Activated CD8-positive, alpha-beta memory T cell treated with anti-CD3 and anti-CD28 coated beads for 4 hours (primary cell): Measurements from ENCODE around the gene MS4A6E.
"Not testable (repeated sequence)": the region's sequence is repeated elsewhere in the genome, so short reads cannot be mapped to it uniquely, and the experiment has no call there.

Source experiments
- DNase-seq, 2 donors: peaks; one replicate each; pipeline ENCODE4 v3.0.0-alpha.2; 2020; ENCODE audit warnings: low read depth in 2 of 2

Gene MS4A6E, protein sequence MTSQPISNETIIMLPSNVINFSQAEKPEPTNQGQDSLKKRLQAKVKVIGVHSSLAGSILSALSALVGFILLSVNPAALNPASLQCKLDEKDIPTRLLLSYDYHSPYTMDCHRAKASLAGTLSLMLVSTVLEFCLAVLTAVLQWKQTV

DNA sequence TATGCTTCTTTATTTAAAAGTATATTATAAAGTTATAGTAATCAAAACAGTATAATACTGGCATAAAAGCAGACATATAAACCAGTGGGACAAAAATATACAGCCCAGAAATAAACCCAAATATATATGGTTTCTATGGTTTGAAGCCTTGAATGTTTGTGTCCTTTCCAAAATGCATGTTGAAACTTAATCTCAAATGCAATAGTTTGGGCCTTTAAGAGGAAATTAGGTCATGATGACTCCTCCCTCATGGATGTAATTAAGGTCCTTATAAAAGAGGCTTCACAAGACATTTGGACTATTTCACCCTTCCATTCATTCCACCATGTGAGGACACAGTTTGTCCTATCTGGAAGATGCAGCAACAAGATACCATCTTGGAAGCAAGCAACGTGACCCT lies at the start of gene MS4A6E:
MS4A6E (plus strand) TSS at position 301 of the 400 bp plus-strand sequence. CDS start 7,641 bp downstream, outside the sequence.
- no peak for DNase-seq

DNA sequence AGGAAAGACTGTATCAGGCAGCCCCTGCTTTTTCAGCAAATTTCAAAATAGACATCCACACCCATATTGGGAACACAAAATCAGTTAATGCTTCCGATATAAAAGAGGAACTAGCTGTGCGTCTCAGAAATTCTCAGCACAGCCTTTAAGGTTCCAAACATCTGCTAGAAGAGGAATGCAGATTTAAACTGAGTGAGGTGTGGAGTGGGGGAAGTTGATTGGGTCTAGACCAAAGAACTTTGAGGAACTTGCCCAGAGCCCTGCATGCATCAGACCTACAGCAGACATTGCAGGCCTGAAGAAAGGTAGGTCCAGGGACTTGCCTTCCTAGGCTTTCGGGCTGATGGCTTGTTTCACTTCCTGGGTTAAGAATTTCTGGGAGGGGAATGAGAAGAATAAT lies 46.6 kb upstream of the MS4A6E start, which contains the start of gene MS4A4A:
MS4A4A (plus strand) TSS at position 255 of the 400 bp plus-strand sequence; CDS start at position 265, 10 bp downstream.
- DNase-seq: no peak

DNA sequence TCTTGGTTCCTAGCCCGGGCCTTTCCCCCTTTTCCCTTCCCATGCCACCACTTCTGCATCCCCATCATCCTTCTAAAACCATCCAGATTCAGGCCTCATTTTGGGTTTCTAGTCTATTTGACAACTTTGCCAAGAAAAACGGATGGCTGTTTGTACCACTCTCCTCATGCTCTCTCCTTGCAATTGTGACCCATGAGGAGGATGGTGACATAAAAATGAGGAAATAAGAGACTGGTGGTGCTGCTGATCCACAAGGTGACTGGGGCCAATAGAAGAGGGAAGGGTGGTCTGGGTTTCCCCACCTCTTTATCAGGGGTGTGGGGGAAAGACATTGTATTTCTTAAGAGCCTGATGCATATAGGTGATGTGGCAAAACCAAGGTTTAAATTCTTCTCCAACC lies 45.6 kb upstream of the MS4A6E start:
- DNase-seq: no peak

DNA sequence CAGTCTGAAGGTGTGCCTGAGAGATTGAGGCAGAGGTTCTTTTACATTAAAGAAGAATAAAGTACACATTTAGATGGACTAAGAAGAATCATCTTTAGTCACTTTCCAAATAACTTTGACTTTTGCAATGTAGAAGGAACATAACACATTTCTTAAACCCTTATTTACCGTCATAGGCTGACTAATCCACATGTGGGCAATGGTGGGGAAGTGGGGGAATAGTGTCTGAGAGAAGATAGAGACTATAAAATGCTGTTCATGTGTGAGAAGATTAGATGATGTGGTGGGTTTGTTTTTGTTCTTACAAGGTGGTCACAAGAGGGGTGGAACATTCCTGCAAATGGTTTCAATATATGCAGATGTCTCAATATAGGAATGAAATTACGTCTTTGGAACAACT lies 44.8 kb upstream of the MS4A6E start:
- DNase-seq: no peak

DNA sequence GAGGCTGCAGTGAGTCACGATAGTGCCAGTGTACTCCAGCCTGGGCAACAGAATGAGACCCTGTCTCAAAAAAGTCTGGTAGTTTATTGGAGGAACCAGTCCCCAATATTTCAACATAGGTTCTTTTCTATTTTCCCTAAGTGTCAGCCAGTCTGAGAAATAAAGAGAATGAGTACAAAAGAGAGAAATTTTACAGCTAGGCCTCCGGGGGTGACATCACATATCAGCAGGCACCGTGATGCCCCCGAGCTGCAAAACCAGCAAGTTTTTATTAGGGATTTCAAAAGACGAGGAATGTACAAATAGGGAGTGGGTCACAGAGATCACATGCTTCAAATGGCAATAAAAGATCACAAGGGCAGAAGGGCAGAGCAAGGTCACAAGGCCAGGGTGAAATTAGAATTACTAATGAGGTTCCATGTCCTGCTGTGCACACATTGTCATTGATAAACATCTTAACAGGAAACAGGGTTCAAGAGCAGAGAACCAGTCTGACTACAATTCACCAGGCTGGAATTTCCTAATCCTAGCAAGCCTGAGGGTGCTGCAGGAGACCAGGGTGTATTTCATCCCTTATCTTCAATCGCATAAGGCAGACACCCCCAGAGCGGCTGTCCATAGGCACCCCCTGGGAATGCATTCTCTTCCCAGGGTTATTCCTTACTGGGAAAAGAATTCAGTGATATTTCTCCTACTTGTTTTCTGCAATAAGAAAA lies 41.5 kb upstream of the MS4A6E start:
- DNase-seq: not testable (repeated sequence)

DNA sequence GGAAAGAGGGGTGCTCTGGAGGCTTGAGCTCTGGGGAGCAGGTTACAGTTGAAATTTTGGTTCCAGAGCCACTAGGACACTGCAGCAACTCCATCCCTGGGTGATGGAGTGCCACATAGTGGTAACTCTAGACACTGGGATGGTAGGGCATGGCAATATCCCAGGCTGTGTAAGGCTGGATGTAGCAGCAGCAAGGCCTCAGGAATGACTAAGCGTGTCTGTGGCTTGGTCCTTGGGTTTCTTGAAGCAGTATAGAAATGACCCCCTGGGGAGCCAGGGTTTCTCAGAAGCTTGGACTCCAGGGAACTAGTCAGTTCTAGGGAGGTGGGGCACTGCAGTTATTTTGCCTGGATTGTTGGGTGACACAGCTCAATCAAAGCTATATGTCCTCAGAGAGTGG lies 38.5 kb upstream of the MS4A6E start:
- no peak for DNase-seq

DNA sequence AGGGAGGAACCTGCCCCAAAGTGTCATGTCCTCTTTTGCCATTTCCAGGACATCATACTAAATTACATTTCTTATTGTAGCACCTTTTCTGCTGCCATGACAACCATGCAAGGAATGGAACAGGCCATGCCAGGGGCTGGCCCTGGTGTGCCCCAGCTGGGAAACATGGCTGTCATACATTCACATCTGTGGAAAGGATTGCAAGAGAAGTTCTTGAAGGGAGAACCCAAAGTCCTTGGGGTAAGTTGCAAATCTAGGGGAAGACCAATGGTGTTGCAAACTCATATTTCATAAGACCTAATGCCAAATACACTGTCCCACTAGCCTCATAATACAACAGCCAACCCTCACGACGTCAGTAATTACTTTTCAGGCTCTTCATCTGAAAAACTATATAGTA lies 34.9 kb upstream of the MS4A6E start:
- no peak for DNase-seq

DNA sequence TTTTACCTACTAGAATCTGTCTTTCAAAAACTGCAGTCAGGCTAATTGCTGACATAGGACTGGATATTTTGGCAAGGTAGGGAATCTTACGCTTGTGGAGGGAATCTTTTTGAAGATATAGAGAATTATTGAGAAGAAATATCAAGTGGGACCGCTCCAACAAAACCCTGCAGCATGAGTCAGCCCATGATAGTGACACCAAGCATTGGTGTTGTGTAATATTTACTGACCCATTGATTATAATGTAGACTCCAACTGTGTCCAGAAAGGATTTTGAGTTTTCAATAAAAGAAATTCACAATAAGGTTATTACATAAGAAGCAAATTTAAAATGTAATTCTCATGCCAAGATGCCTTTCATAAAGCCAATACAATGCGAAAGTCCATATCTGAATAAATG lies 25.9 kb upstream of the MS4A6E start:
- no peak for DNase-seq

DNA sequence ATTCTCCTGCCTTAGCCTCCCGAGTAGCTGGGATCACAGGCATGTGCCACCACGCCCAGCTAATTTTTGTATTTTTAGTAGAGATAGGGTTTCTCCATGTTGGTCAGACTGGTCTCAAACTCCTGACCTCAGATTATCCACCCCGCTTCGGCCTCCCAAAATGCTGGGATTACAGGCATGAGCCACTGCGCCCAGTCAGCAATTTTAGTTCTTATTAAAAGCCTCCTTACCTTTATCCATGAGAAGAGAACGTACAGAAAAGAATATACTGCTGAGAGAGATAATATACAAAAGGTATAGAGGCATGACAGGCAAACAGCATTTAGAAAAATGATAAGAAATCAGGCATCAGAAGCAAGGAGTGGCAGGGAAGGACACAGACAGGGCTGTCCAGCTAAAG lies 25.2 kb upstream of the MS4A6E start:
- DNase-seq: not testable (repeated sequence)

DNA sequence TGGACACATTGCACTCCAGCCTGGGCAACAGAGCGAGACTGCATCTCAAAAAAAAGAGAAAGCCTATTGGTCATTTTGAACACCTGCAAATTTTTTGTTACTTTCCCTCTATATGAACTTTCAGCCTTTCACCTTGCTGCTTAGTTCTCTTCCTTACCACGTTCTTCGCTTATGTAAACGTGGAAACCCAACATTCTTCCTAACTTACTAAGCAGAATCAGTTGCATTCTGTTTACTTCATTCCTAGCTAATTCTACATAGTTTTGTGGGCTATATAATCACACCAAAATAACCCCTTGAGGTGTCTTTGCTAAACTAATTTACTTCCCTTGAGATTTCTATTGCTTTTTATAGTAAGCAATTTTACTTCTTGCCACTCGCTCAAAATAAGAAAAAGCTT lies 23.4 kb upstream of the MS4A6E start:
- DNase-seq: no peak

DNA sequence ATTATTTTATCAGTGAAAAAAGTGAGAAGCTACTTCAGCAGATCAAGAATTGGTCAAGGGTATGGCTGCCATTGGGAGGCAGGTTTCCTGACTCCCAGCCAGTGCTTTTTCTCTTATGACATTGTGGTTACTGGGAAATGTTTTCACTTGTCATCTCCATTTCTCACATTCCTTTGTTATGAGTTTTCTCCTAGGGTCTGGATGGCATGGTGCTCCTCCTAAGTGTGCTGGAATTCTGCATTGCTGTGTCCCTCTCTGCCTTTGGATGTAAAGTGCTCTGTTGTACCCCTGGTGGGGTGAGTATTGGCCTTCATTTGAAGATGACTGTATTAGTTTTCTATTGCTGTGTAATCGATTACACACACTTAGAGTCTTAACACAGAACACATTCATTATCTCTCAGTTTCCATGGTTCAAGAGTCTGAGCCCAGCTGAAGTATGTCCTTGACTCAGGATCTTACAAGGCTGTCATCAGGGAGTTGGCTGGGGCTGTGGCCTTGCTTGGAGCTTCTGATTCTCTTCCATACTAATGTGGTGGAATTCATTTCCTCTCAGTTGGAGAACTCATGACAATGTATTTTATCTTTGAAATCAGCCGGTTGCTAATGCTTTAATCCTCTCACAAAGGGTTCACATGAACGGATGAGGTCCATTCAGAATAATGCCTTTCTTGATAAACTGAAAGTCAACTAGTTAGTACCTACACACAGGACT lies 21.0 kb upstream of the MS4A6E start:
- no peak for DNase-seq

DNA sequence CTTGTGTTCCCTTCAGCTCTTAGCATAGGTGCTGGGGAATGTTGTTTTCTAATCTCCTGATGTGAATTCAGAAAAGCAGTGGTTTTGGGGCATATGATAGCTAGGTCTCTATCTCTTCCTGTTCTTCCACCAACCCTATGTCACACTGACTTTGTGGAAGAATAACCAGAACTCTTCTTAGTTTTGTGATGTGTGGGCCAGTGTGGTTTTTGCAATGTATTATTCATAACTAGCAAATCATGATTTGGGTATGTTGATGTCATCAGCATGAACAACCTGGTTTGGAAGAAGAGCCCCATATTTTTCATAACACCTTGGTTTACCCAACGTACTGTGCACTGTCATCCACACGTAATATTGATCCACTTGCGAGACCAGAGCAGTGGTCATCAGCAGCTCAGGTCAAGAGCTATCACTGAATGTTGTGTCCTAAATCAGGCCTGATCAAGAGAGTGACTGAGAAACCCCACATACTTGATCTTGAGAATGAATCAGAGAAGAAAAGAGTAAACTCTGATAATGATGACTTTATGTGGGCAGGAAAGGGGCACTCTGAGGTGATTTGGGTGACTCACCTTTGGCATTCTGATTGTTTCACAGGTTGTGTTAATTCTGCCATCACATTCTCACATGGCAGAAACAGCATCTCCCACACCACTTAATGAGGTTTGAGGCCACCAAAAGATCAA lies 19.4 kb upstream of the MS4A6E start:
- no peak for DNase-seq

DNA sequence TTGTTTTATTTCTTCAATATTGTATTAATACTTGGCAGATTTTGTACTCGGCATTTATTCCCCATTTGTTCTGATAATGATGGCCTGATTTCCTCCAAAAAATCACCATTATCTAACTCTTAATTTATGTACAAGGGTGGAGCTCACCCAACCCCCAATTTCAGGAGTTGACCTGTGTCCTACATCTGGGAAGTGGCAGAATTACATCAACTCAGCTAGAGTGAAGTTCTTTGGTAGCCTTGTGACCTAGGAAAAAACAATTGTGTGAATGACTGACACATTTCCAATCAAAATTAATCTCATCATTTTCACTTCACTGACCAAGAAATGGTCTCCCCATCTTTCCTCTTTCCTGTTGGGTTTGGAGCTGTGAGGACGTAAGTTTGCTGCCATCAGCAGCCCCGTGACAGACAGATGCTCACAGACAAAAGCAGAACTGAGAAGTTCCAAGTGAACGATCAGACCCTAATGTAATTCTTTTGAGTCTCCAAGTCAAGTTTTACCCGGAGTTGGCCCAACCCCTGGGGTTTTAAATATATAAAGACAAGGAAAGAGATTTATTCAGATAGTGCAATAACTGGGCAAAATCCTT lies 16.6 kb upstream of the MS4A6E start:
- no peak for DNase-seq

DNA sequence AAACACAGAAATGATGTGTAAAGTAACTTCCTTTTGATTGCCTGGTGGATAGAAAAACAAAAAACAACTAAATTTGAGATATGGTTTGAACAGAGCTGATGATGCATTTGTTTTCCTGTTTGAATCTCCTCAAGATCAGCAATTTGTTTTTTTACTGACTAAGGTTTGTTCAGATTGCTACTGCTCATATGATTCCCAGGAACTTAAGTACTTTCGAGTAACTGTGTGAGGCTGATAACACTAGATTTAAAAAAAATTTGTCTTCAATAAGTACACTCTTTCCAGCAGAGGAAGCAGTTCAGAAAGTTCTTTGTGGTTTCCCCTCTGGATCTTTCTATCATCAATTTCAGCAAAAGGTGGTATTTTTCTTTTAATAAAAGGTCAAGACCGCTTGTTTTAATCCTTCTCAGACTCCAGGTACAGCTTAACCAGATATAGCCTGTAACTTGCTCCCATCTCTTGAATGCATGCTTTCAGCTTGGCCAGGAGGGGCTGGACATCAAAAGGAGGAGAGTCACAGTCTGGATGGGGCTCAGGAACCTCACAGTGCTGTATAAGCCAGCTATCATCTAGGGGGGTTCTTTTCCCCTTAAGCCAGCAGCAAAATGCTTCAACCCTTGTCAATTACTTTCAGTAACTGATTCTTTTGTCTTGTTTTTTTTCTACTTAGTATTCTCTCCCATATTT lies 12.3 kb upstream of the MS4A6E start:
- no peak for DNase-seq

DNA sequence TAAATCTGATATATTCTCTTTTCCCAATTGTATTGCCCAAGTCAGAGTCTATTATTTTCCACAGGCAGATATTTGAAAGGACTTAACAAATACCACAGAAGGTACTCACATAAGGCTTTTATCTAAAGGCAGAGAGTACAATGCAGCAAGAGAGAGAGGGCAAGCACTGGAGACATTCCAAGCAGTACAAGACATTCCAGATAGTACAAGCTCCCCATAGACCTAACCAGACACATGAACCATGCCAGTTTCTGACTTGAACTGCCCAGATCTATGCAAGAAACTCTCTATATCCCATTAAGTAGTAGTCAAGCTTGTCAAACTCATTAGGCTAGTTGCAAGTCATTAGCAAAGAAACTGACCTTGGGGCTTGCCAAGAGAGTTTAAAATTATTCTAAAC lies 11.2 kb upstream of the MS4A6E start:
- no peak for DNase-seq

DNA sequence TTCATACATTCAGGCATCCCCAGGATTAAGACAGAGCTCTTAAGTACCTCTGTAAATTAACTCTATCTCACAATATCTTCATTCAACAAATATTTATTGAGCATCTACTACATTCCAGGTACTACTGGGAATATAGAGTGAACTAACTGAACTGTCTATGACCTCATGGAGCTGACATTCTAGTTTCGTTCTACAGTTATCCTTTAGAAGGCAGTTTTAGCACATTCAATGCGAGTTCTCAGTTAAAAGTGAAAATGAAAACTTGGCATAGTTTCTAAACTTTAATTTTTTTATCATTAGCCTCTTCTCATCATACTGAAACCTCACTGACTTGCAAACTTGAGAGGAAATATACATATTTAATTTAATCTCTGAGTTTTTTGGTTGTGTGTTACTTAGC lies 10.7 kb upstream of the MS4A6E start:
- DNase-seq: no peak

DNA sequence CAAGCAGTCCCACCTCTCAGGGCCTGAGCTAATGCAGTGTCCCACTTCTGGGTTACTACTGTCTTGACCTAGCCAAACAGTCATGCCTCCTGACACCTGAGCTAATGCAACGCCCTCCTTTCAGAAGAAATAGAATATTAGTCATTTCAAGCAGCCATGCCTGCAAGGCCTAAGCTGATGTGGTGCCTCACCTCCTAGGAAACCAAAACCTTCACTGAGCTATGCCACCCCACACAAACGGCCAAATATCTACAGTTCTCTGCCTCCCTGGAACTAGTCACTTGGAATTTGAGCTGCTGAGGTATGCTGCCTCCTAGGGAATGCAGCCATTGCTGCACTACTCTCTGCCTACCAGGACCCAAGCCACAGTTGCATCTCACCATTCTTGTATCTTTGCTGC lies 8.3 kb upstream of the MS4A6E start:
- no peak for DNase-seq

DNA sequence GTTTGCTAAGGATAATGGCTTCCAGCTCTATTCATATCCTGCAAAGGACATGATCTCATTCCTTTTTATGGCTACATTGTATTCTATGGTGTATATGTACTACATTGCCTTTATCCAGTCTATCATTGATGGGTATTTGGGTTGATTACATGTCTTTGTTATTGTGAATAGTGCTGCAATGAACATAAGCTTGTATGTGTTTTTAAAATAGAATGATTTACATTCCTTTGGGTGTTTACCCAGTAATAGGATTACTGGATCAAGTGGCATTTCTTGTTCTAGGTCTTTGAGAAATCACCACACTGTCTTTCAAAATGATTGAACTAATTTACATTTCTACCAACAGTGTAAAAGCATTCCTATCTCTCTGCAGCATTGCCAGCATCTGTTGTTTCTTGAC lies 6.0 kb upstream of the MS4A6E start:
- DNase-seq: no peak

DNA sequence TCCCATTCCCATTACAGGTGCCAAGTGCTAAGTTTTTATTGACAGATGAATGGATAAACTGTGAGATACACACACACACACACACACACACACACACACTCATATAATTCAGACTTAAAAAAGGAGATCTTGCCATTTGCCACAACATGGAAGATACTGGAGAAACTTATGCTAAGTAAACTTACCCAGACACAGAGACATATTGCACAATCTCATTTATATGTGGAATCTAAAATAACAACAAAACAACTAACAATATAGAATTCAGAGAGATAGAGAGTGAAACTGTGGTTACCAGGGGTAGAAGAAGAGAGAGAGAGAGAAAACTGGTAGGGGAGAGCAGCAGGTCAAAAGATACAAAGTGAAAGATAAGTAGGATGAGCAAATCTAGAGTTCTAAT lies 1.4 kb downstream of the MS4A6E start:
- no peak for DNase-seq

DNA sequence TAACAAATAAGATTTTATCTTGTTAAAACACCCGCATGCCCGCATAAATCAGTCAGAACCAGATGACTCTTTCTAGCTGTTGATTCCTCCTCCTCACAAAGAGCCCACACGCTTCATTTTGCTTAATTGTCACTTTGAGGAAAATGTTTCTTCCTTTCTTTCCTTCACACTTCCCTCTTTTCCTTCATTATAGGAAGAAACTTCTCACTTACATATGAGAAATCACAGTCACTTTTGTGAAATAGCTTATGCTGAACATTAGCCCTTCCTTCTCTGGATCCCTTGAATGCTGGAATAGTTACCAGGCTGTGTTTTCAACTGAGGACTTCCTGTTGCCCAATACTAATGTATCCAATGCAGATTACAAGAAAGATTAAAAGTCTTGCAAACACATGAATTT lies 5.8 kb downstream of the MS4A6E start:
- DNase-seq: no peak

DNA sequence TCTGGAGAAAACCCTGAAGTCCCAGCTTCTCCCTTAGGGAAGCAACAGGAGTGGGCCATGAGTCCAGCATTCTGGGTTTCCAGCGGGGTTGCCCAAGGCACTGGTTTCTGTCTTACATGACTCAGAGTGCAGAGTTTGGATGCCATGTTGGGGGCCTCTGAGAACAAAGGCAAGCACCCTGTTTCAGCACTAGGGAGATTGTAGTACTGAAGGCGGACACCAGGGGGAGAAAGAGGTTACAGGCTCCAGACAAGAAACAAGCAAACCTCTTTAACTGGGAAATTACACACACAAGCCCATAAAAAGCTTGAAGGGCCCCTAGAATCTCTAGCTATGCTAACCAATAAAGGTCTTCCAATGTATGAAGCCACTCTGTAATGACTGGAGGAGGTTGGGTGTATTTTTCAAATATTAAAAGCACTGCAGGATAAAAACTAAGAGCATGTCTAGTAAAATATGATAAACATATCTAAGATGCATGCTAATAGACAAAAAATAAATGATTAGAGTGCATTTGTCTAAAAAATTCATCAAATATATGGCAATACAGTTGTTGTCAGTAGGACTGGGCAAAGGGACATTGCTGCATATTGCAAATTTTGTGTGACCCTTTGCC lies 7.1 kb downstream of the MS4A6E start:
- DNase-seq: peak; percentile 7 to 31
